GM06990 (cell line): ENCODE data around the gene TRPC6.

ENCODE experiments used
- DNase-seq: peaks from one replicate; pipeline ENCODE4 v3.0.0-alpha.2; 2011; ENCODE audit not compliant: insufficient read length; ENCODE audit errors: extremely low read depth
- H3K27me3 ChIP-seq: replicated peaks from 2 replicates; pipeline ENCODE4 v1.6.0; 2011; ENCODE audit warnings: low read length; ENCODE audit not compliant: control insufficient read depth, insufficient read depth
- H3K36me3 ChIP-seq: 2 replicates; pipeline ENCODE4 v1.5.1; 2011; ENCODE audit warnings: low read length; ENCODE audit not compliant: control insufficient read depth, insufficient read depth
- H3K4me3 ChIP-seq: replicated peaks from 2 replicates; pipeline ENCODE4 v1.5.1; 2011; ENCODE audit warnings: low read depth, mild to moderate bottlenecking, control low read depth, low read length
- CTCF ChIP-seq: IDR thresholded peaks from 2 replicates; pipeline ENCODE4 v1.5.1; 2011; ENCODE audit warnings: low read length, control low read depth, mild to moderate bottlenecking, inconsistent platforms; ENCODE audit not compliant: insufficient read depth, poor library complexity, severe bottlenecking

Gene TRPC6

GRCh38 chr11:101576456-101576855 is 7.4 kb downstream of the TRPC6 start:
- Histone ChIP-seq H3K27me3 (no peaks in the 10 kb centered on the region), H3K36me3 (no peaks in the 10 kb centered on the region), H3K4me3 (no peak overlapping the region)
- DNase-seq = no peak
- no peak for TF ChIP-seq CTCF

- no peaks in the 10 kb centered on the region for H3K27me3 ChIP-seq
- no peak for TF ChIP-seq CTCF
- H3K4me3 ChIP-seq = no peak overlapping the region
- H3K36me3 ChIP-seq = no peaks in the 10 kb centered on the region
- DNase-seq = no peak
Observed at GRCh38 chr11:101574886-101575285, 8.9 kb downstream of the TRPC6 start.

GRCh38 chr11:101567071-101567470 is 16.7 kb downstream of the TRPC6 start:
- TF ChIP-seq CTCF = no peak
- H3K27me3 ChIP-seq = no peaks in the 10 kb centered on the region
- no peaks in the 10 kb centered on the region for H3K36me3 ChIP-seq
- no peak overlapping the region for H3K4me3 ChIP-seq
- DNase-seq = no peak

GRCh38 chr11:101566626-101567025 is 17.2 kb downstream of the TRPC6 start:
- H3K4me3 ChIP-seq = no peak overlapping the region
- no peak for TF ChIP-seq CTCF
- DNase-seq = no peak
- H3K36me3 ChIP-seq = no peaks in the 10 kb centered on the region
- H3K27me3 ChIP-seq = no peaks in the 10 kb centered on the region

GRCh38 chr11:101563166-101563565 is 20.6 kb downstream of the TRPC6 start:
- TF ChIP-seq CTCF = no peak
- H3K4me3 ChIP-seq = no peak overlapping the region
- H3K27me3 ChIP-seq = no peaks in the 10 kb centered on the region
- no peaks in the 10 kb centered on the region for H3K36me3 ChIP-seq
- no peak for DNase-seq

- DNase-seq = no peak
- no peak for TF ChIP-seq CTCF
- H3K27me3 ChIP-seq = no peaks in the 10 kb centered on the region
Observed at GRCh38 chr11:101555366-101555765, 28.4 kb downstream of the TRPC6 start.

More at GRCh38 chr11:101555366-101555765, 28.4 kb downstream of the TRPC6 start:
- Histone ChIP-seq H3K36me3 (no peaks in the 10 kb centered on the region), H3K4me3 (no peak overlapping the region)
